Body of pancreas (tissue), 4 donors: ENCODE results near the gene FAM222A. TPM values are rescaled to one million over a fixed set of nuclear protein-coding genes. Genes with fewer than 3 reads are reported as not detected.
A peak's percentile ranks its signal among the peaks of the same experiment; 100 is the strongest.

ENCODE experiments used
- ATAC-seq: fragments of 150-250 bp; one replicate; pipeline ENCODE4 v1.9.1; 2016
- DNase-seq, 4 donors: peaks; one replicate each; pipeline ENCODE4 v3.0.0-alpha.2; 2019
- H3K27ac ChIP-seq, 4 donors: fragments of 200-600 bp; sonication (generic); 1 replicate in 3 of 4; 2 replicates in 1 of 4; pipeline versions ENCODE4 v1.5.1 to v1.6.1; 2016 to 2019; ENCODE audit warnings: mild to moderate bottlenecking in 1 of 4, mixed read lengths in 1 of 4, moderate library complexity in 1 of 4
- H3K27me3 ChIP-seq, 2 donors: fragments of 200-600 bp; sonication (generic); one replicate each; pipeline ENCODE4 v1.6.0; 2016; ENCODE audit warnings: mild to moderate bottlenecking in 1 of 2
- H3K36me3 ChIP-seq, 2 donors: fragments of 200-600 bp; sonication (generic); replicated peaks in 1 of 2; 2 replicates each; pipeline ENCODE4 v1.5.1; 2016; ENCODE audit warnings: low read depth in 2 of 2; ENCODE audit not compliant: insufficient read depth in 1 of 2
- H3K4me1 ChIP-seq: fragments of 200-600 bp; sonication (generic); one replicate; pipeline ENCODE4 v1.6.0; 2016
- H3K4me3 ChIP-seq, 2 donors: fragments of 200-600 bp; sonication (generic); 1 replicate in 1 of 2; 2 replicates in 1 of 2; pipeline ENCODE4 v1.5.1; 2016 to 2019
- H3K9me3 ChIP-seq, 3 donors: fragments of 200-600 bp; sonication (generic); 1 replicate in 2 of 3; 2 replicates in 1 of 3; pipeline ENCODE4 v1.5.1; 2016
- POLR2A ChIP-seq, 3 donors: fragments of 450-650 bp; IDR thresholded peaks; one replicate each; pipeline ENCODE4 v1.6.1; 2016; ENCODE audit warnings: antibody characterized with exemption in 3 of 3, mild to moderate bottlenecking in 2 of 3
- WGBS, 2 donors: methylation state at CpG; one replicate each; pipeline ENCODE4 v1.1.5; 2017; 5-methylcytosine and 5-hydroxymethylcytosine counted together
- intact Hi-C: fragments of 100-400 bp; cut with DNase I; formaldehyde crosslinking; loops from one replicate; pipeline ENCODE4 v1.15.1; 2023
- total RNA-seq, 2 donors: library from RNA; depleted of rRNA; stranded (reverse); fragments of >200 nt; gene quantifications; one replicate each; pipeline ENCODE4 v1.1.0, GENCODE V29; 2016
- TF ChIP-seq, protein P1 (sequence below), 7 experiments: fragments of 450-650 bp in 4 of 7; fragments of 200-600 bp in 3 of 7; sonication (generic) in 3 of 7; IDR thresholded peaks; one replicate each; pipeline ENCODE4 v1.5.1; 2016 to 2019; ENCODE audit warnings: antibody characterized with exemption in 7 of 7

Gene FAM222A
- total RNA-seq, 2 donors from 2014 or later, result 8.0 to 16.2 TPM

DNA sequence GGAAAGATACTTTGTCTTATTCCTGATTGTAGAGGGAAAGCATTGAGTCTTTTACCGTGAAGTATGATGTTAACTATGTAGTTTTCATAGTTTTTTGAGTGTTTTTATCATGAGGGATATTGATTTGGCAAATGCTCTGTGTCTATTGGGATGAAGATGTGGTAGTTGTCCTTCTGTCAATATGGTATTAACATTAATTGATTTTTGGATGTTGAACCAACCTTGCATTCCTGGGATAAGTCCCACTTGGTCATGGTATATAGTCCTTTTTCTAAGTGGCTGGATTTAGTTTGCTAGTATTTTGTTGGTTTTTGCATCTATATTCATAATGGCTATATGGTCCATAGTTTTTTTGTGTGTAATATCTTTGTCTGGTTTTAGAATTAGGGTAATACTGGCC is 42.8 kb downstream of the FAM222A start:
- H3K27ac ChIP-seq, result no peak overlapping the region
- H3K4me1 ChIP-seq, result peaks cover 35% of the 10 kb centered on the region
- no peaks in the 10 kb centered on the region for H3K9me3 ChIP-seq
- intact Hi-C loops, result no loop called here
- no peaks in the 10 kb centered on the region for H3K27me3 ChIP-seq
- no peak for ATAC-seq
- no peaks in the 10 kb centered on the region for H3K36me3 ChIP-seq
- no peak for DNase-seq
- WGBS, 2 donors, result 95 to 96% methylated on average over 1 of the region's 1 CpG
- no peak overlapping the region for H3K4me3 ChIP-seq
- TF ChIP-seq POLR2A (IDR thresholded peaks at IDR 0.05), result no peak

DNA sequence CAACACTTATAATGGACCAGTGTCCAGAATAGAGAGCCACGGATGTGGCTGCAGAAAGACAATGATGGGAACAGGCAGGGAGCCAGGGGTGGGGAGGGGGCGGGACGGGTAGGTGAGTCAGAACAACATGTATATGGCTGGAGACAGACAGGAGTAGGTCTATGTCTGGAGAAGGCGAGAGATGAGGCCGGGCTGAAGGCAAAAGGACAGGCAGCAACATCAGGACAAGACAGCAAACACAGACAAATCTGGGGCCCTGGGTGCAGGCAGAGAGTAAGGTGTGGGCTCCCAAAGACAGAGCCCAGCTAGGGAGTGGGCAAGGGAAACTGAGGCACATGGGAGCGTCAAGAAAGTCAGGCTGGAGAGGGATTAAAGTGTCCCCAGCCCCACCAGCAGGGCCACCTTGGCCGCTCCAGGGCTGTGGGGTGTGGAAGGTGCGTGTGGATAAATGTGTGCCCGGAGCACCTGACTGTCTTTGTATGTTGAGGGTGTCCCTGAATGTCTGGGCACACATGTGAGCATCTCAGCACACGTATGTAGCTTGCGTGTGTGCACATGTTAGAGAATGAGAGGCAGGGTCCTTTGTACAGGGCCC is 44.1 kb downstream of the FAM222A start:
- no peak overlapping the region for H3K4me3 ChIP-seq
- no peaks in the 10 kb centered on the region for H3K36me3 ChIP-seq
- no peak for ATAC-seq
- H3K9me3 ChIP-seq, result no peaks in the 10 kb centered on the region
- intact Hi-C loops, result no loop called here
- DNase-seq, result peak in 3 of 4 donors; percentile 0 to 6 (median 1)
- H3K27me3 ChIP-seq, result no peaks in the 10 kb centered on the region
- peaks cover 27% of the 10 kb centered on the region for H3K4me1 ChIP-seq
- TF ChIP-seq POLR2A (IDR thresholded peaks at IDR 0.05), result no peak
- TF ChIP-seq, protein P1, sequence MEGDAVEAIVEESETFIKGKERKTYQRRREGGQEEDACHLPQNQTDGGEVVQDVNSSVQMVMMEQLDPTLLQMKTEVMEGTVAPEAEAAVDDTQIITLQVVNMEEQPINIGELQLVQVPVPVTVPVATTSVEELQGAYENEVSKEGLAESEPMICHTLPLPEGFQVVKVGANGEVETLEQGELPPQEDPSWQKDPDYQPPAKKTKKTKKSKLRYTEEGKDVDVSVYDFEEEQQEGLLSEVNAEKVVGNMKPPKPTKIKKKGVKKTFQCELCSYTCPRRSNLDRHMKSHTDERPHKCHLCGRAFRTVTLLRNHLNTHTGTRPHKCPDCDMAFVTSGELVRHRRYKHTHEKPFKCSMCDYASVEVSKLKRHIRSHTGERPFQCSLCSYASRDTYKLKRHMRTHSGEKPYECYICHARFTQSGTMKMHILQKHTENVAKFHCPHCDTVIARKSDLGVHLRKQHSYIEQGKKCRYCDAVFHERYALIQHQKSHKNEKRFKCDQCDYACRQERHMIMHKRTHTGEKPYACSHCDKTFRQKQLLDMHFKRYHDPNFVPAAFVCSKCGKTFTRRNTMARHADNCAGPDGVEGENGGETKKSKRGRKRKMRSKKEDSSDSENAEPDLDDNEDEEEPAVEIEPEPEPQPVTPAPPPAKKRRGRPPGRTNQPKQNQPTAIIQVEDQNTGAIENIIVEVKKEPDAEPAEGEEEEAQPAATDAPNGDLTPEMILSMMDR (IDR thresholded peaks at IDR 0.05), result no peak
- WGBS, 2 donors, result 85 to 91% methylated on average over 11 of the region's 11 CpGs
- H3K27ac ChIP-seq, result no peak overlapping the region

DNA sequence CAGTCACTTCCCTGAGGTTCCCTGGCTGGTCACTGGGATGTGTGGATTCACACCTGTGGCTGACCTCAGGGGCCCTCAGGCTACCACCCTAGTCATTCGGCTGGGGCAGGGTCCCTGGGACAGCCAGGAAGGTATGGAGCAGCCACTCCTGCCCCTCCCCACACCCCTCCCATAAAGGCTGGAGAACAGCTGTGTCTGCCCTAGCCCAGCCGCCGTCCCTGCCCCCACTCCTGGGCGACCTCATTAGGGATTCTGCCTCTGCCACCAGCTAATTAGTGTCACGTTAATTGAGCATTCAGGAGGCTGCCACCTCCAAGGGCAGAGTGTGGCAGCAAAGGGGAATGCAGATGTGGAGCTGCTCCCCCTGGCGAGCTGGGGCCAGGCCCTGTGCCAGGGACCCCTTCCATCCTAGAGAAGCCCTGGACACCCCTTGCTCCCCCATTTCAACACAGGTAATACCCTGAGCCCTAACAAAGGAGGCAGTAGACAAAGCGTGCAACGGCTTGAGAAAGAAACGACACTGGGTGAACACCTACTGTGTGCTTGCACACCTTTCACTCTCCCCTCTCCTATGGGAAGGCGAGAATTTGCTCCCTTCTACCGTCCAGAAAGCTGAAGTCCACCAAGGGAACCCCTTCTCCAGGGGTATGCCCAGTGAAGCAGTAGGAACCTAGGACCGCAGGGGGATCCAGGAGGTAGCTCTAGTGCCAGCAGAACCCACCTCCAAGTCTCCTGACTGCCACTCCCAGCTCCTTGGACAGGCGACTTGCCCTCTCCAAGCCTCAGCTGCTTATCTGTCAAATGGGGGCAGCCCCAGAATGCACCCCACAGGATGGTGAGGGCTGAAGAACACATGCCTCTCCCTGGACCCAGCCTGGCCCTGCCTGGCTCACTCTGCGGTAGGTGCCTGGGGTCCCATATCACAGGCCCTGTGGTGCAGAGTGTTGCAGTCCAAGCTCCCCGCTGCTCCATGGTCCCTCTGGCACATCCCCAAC is 45.1 kb downstream of the FAM222A start:
- TF ChIP-seq, protein P1 (IDR thresholded peaks at IDR 0.05), result no peak
- H3K9me3 ChIP-seq, result no peaks in the 10 kb centered on the region
- no peaks in the 10 kb centered on the region for H3K36me3 ChIP-seq
- H3K4me3 ChIP-seq, result no peak overlapping the region
- peak in 3 of 4 donors; percentile 5 to 9 (median 8) for DNase-seq
- no peak overlapping the region for H3K27ac ChIP-seq
- no peak for ATAC-seq
- no peaks in the 10 kb centered on the region for H3K27me3 ChIP-seq
- 80 to 100% methylated on average over 4 to 15 of the region's 15 CpGs for WGBS, 2 donors
- H3K4me1 ChIP-seq, result peaks cover 24% of the 10 kb centered on the region
- intact Hi-C loops, result no loop called here

DNA sequence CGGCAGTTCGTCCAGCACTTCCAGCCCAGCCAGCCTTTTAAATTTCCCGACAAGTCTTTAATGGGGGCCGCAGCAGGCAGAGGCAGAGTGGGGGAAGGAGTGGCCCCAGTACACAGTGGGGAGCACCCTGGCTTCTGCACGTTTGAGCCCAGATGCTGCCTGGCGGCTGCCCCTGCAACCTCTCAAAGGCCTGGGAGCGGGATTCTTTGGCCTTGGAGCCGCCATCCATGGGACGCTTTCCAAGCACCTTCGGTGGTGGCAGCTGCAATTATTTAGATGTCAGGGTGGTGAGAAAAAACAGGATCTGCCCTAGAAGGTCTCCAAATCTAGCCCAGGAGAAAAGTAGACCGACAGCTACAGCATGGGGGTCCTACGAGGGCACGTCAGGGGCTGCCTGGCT is 46.0 kb downstream of the FAM222A start:
- peak overlapping the region in 3 of 4 donors; percentile 0 to 56 (median 41) for H3K27ac ChIP-seq
- no peaks in the 10 kb centered on the region for H3K27me3 ChIP-seq
- no peak overlapping the region for H3K4me3 ChIP-seq
- WGBS, 2 donors, result 54 to 80% methylated on average over 8 to 13 of the region's 13 CpGs
- TF ChIP-seq, protein P1 (IDR thresholded peaks at IDR 0.05), result no peak
- no peak for TF ChIP-seq POLR2A (IDR thresholded peaks at IDR 0.05)
- no peaks in the 10 kb centered on the region for H3K9me3 ChIP-seq
- ATAC-seq (no peak), DNase-seq (peak in 2 of 4 donors; percentile 25 to 26)
- H3K4me1 ChIP-seq, result peaks cover 24% of the 10 kb centered on the region
- intact Hi-C loops, result no loop called here
- no peaks in the 10 kb centered on the region for H3K36me3 ChIP-seq
